SU-DHL-6 (cell line): ENCODE measurements around the gene TCF21.
A peak's percentile ranks its signal among the peaks of the same experiment; 100 is the strongest.

Source experiments
- CTCF ChIP-seq: fragments of 200-600 bp; sonication (generic); IDR thresholded peaks from one replicate; pipeline ENCODE4 v1.5.1; 2017; ENCODE audit warnings: antibody characterized with exemption, mild to moderate bottlenecking, low read length, moderate library complexity; ENCODE audit not compliant: insufficient read depth, poor library complexity, severe bottlenecking
- EZH2phosphoT487 ChIP-seq: fragments of 200-600 bp; sonication (generic), shearing (Covaris generic); conservative IDR thresholded peaks from 2 replicates; pipeline ENCODE4 v1.6.1; 2018; ENCODE audit warnings: mild to moderate bottlenecking, antibody characterized with exemption, low read length, moderate library complexity, mixed read lengths

- TF ChIP-seq CTCF (peak; percentile 73), EZH2phosphoT487 (no peak)
These were observed 35.2 kb downstream of the TCF21 start for GRCh38 chr6:133923938-133924593.
